KBM-7 (cell line): ENCODE results near the gene RHPN2.
A peak's percentile ranks its signal among the peaks of the same experiment; 100 is the strongest.
"Not testable (repeated sequence)": the region's sequence is repeated elsewhere in the genome, so short reads cannot be mapped to it uniquely, and the experiment has no call there.

Experiments
- DNase-seq: peaks from one replicate; pipeline ENCODE4 v3.0.0-alpha.2; 2015
- in situ Hi-C: fragments of 300-500 bp; cut with MboI; formaldehyde crosslinking; loops from 2 replicates; pipeline ENCODE4 v1.14.3; 2020; ENCODE audit warnings: low sequenced_read_pairs, low pct_unique_long_range_greater_than_20kb, mixed read lengths

The RHPN2 gene

GRCh38 chr19:32995966-32996365 is 68.7 kb downstream of the RHPN2 start:
- DNase-seq, in situ Hi-C loops: not testable (repeated sequence)

- in situ Hi-C loops, result no loop called here
- no peak for DNase-seq
Observed at GRCh38 chr19:32988724-32989123, 76.0 kb downstream of the RHPN2 start.

GRCh38 chr19:32988254-32988653 is 76.4 kb downstream of the RHPN2 start:
- in situ Hi-C loops, result not testable (repeated sequence)

GRCh38 chr19:32982488-32982887 is 82.2 kb downstream of the RHPN2 start:
- in situ Hi-C loops, DNase-seq: not testable (repeated sequence)

More at GRCh38 chr19:32988254-32988653, 76.4 kb downstream of the RHPN2 start:
- DNase-seq, result not testable (repeated sequence)

- in situ Hi-C loops, DNase-seq: not testable (repeated sequence)
Observed at GRCh38 chr19:32979807-32980206, 84.9 kb downstream of the RHPN2 start.

- in situ Hi-C loops, DNase-seq: not testable (repeated sequence)
Observed at GRCh38 chr19:32977813-32978212, 86.9 kb downstream of the RHPN2 start.

GRCh38 chr19:32977280-32977679 is 87.4 kb downstream of the RHPN2 start:
- in situ Hi-C loops, result no loop called here
- DNase-seq, result peak; percentile 7

GRCh38 chr19:32976223-32976805 is 88.4 kb downstream of the RHPN2 start:
- in situ Hi-C loops, result no loop called here
- peak; percentile 84 for DNase-seq

GRCh38 chr19:32971715-32972540 is 92.8 kb downstream of the RHPN2 start, which contains the start of the genes CEP89 and FAAP24:
CEP89 (minus strand) TSS chr19:32971958; CDS start chr19:32971874, 84 bp downstream.
FAAP24 (plus strand) TSS chr19:32972242; CDS start chr19:32973197, 955 bp downstream.
- in situ Hi-C loops, result no loop called here

GRCh38 chr19:32971012-32971595 is 93.6 kb downstream of the RHPN2 start:
- no peak for DNase-seq
- in situ Hi-C loops, result no loop called here

More at GRCh38 chr19:32971715-32972540, 92.8 kb downstream of the RHPN2 start, which contains the start of the genes CEP89 and FAAP24:
- peak; percentile 100 for DNase-seq

- DNase-seq, result no peak
- in situ Hi-C loops, result no loop called here
Observed at GRCh38 chr19:32969549-32969948, 95.1 kb downstream of the RHPN2 start.

- in situ Hi-C loops, result no loop called here
- DNase-seq, result no peak
Observed at GRCh38 chr19:32966750-32967149, 97.9 kb downstream of the RHPN2 start.

GRCh38 chr19:32945260-32945659 is 119.4 kb downstream of the RHPN2 start:
- DNase-seq, result no peak
- in situ Hi-C loops, result no loop called here

GRCh38 chr19:32941273-32941672 is 123.4 kb downstream of the RHPN2 start:
- DNase-seq, in situ Hi-C loops: not testable (repeated sequence)

- in situ Hi-C loops, result no loop called here
- DNase-seq, result no peak
Observed at GRCh38 chr19:32936065-32936464, 128.6 kb downstream of the RHPN2 start.

GRCh38 chr19:32935629-32936028 is 129.1 kb downstream of the RHPN2 start:
- no peak for DNase-seq
- in situ Hi-C loops, result no loop called here

- DNase-seq, result no peak
- in situ Hi-C loops, result no loop called here
Observed at GRCh38 chr19:32933571-32933970, 131.1 kb downstream of the RHPN2 start.

- in situ Hi-C loops, result no loop called here
- no peak for DNase-seq
Observed at GRCh38 chr19:32930567-32930966, 134.1 kb downstream of the RHPN2 start.

GRCh38 chr19:32928806-32929205 is 135.9 kb downstream of the RHPN2 start:
- in situ Hi-C loops, result no loop called here
- DNase-seq, result no peak
